Measurements from ENCODE around the gene CD40LG. TPM values are rescaled to one million over a fixed set of nuclear protein-coding genes. Genes with fewer than 3 reads are reported as not detected.

The CD40LG gene
- total RNA-seq = not detected in 2 replicates

DNA sequence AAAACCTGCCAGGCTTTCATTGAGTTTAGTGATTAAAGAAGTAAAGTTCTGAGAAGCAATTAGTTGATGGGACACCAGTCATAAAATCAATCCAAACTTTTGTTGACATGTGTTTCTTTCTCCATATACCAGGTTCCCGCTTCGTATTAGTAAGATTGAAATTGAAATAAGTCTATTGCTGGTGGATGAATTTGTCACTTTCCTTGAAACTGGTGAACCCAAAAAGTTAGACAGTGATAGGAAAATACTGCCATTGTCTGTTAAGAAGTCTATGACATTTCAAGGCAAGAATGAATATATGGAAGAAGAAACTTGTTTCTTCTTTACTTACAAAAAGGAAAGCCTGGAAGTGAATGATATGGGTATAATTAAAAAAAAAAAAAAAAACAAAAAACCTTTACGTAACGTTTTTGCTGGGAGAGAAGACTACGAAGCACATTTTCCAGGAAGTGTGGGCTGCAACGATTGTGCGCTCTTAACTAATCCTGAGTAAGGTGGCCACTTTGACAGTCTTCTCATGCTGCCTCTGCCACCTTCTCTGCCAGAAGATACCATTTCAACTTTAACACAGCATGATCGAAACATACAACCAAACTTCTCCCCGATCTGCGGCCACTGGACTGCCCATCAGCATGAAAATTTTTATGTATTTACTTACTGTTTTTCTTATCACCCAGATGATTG is at the start of gene CD40LG:
TSS of gene CD40LG (plus strand) at position 482 of the 684 bp plus-strand sequence. CDS start at position 573, 91 bp downstream.

Other genes with a start within 250 kb of the CD40LG start
- not detected in 2 replicates for gene BRS3, start 160.2 kb upstream of the CD40LG start, total RNA-seq
- gene HTATSF1, start 150.6 kb upstream of the CD40LG start, total RNA-seq = 30.8 and 35.8 TPM in 2 replicates
- 0.43 and 1.4 TPM in 2 replicates for gene VGLL1, start 115.9 kb upstream of the CD40LG start, total RNA-seq
- 0.64 and 0.72 TPM in 2 replicates for gene ARHGEF6, start 132.8 kb downstream of the CD40LG start, total RNA-seq
- gene RBMX, start 232.6 kb downstream of the CD40LG start, total RNA-seq = 126 and 145 TPM in 2 replicates